GM06990 (cell line): ENCODE data around the gene SLC5A1.

ENCODE experiments used
- DNase-seq: peaks from one replicate; pipeline ENCODE4 v3.0.0-alpha.2; 2011; ENCODE audit not compliant: insufficient read length; ENCODE audit errors: extremely low read depth
- H3K27me3 ChIP-seq: replicated peaks from 2 replicates; pipeline ENCODE4 v1.6.0; 2011; ENCODE audit warnings: low read length; ENCODE audit not compliant: control insufficient read depth, insufficient read depth
- H3K36me3 ChIP-seq: 2 replicates; pipeline ENCODE4 v1.5.1; 2011; ENCODE audit warnings: low read length; ENCODE audit not compliant: control insufficient read depth, insufficient read depth
- H3K4me3 ChIP-seq: replicated peaks from 2 replicates; pipeline ENCODE4 v1.5.1; 2011; ENCODE audit warnings: low read depth, mild to moderate bottlenecking, control low read depth, low read length
- TF ChIP-seq, protein P1 (sequence below): IDR thresholded peaks from 2 replicates; pipeline ENCODE4 v1.5.1; 2011; ENCODE audit warnings: low read length, control low read depth, mild to moderate bottlenecking, inconsistent platforms; ENCODE audit not compliant: insufficient read depth, poor library complexity, severe bottlenecking

SLC5A1 gene

DNA sequence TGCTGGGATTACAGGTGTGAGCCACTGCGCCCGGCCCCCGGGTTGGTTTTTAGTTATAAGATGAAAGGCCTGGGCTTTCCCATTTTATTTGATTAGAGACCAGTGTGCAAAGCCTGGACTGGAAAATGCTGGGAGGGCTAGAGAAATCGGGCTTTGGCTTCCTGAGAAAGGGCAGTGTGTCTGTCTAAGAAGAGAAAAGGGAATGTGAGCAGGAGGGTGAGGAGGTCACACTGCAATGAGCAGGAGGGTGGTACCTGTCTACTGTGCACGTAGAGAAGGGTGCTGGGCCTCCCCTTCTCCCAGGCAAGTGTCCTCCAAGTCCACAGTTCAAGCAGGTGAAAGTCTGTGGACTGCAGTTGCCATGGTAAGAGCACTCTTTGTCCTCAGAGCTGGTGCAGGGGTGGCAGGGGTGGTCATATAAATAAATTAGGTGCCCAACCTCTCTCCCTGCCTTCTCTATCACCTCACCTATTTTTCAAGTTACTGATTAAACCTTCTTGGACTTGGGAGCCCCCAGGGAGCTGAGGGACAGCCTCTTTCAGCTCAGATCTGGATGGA, 30.8 kb downstream of the SLC5A1 start:
- H3K4me3 ChIP-seq = no peak overlapping the region
- no peaks in the 10 kb centered on the region for H3K36me3 ChIP-seq
- TF ChIP-seq, protein P1, sequence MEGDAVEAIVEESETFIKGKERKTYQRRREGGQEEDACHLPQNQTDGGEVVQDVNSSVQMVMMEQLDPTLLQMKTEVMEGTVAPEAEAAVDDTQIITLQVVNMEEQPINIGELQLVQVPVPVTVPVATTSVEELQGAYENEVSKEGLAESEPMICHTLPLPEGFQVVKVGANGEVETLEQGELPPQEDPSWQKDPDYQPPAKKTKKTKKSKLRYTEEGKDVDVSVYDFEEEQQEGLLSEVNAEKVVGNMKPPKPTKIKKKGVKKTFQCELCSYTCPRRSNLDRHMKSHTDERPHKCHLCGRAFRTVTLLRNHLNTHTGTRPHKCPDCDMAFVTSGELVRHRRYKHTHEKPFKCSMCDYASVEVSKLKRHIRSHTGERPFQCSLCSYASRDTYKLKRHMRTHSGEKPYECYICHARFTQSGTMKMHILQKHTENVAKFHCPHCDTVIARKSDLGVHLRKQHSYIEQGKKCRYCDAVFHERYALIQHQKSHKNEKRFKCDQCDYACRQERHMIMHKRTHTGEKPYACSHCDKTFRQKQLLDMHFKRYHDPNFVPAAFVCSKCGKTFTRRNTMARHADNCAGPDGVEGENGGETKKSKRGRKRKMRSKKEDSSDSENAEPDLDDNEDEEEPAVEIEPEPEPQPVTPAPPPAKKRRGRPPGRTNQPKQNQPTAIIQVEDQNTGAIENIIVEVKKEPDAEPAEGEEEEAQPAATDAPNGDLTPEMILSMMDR = no peak
- DNase-seq = no peak
- H3K27me3 ChIP-seq = no peaks in the 10 kb centered on the region

DNA sequence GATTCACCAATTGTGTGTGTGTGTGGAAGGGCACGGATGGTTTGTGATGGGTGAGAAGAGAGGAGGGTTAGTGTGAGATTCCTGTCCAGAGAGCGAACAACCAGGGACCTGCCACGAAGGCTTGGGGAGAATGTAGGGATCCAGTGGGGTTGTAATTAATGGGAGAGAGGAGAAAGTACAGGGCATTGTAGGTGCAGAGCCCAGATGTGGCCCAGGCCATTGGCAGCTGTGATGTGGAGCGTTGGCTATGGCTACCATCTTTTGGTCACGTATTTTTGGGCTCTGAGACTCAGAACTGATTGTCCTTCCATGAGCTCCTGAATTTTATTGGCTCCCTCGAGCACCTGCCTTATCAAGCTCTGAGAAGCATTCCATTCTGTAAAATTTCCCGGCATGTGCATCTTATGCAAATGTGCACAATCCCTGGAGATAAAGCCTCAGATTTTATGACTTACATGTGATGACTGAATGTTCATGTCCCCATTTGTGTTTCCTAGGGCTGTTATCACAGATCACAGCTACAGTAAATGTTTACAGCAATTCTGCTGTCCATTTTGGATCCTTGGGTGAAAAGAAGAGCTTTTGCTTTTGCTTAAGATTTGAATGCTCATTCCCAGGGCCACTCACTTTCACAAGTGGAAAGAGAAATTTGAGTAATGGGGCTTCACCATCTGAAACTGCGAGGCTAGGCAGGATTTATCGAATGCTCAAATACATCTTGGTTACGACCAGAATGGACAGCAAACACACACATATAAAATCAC, 33.1 kb downstream of the SLC5A1 start:
- DNase-seq = no peak
- no peaks in the 10 kb centered on the region for H3K36me3 ChIP-seq
- TF ChIP-seq, protein P1 = no peak
- no peak overlapping the region for H3K4me3 ChIP-seq
- no peaks in the 10 kb centered on the region for H3K27me3 ChIP-seq

DNA sequence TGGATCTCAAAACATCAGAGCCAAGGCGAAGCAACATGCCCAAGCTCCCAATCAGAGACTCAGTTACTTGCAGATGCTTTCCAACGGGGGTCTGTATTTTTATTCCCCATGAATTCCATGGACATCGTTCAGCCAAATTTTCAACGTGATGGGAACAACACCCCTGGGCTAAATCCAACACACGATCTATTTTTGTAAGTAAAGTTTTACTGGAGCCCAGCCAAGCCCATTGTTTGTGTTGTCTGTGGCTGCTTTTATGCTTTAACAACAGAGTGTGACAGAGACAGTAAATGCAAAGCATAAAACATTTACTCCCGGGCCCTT, 33.7 kb downstream of the SLC5A1 start:
- no peaks in the 10 kb centered on the region for H3K36me3 ChIP-seq
- H3K4me3 ChIP-seq = no peak overlapping the region
- TF ChIP-seq, protein P1 = no peak
- no peak for DNase-seq
- no peaks in the 10 kb centered on the region; the same call in 1 of the 2 replicates for H3K27me3 ChIP-seq

DNA sequence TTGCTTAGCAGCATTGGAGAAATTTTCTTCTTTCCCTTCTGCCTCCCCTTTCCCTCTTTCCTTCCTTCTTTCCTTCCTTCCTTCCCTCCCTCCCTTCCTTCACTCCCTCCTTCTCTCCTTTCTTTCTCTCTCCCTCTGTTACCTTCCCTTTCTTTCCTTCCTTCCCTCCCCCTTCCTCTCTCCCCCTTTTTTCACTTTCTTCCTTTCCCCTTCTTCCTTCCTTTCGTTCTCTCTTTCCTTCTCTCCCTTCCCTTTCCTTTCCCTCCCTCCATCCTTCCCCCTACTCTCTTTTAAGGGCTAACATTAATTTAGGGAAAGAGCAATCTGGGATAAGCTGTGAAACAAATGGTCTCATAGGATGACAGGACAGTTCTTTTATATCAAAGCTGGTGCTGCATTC, 34.1 kb downstream of the SLC5A1 start:
- TF ChIP-seq, protein P1 = no peak
- no peaks in the 10 kb centered on the region; the same call in 1 of the 2 replicates for H3K27me3 ChIP-seq
- H3K36me3 ChIP-seq = no peaks in the 10 kb centered on the region
- DNase-seq = no peak
- H3K4me3 ChIP-seq = no peak overlapping the region

DNA sequence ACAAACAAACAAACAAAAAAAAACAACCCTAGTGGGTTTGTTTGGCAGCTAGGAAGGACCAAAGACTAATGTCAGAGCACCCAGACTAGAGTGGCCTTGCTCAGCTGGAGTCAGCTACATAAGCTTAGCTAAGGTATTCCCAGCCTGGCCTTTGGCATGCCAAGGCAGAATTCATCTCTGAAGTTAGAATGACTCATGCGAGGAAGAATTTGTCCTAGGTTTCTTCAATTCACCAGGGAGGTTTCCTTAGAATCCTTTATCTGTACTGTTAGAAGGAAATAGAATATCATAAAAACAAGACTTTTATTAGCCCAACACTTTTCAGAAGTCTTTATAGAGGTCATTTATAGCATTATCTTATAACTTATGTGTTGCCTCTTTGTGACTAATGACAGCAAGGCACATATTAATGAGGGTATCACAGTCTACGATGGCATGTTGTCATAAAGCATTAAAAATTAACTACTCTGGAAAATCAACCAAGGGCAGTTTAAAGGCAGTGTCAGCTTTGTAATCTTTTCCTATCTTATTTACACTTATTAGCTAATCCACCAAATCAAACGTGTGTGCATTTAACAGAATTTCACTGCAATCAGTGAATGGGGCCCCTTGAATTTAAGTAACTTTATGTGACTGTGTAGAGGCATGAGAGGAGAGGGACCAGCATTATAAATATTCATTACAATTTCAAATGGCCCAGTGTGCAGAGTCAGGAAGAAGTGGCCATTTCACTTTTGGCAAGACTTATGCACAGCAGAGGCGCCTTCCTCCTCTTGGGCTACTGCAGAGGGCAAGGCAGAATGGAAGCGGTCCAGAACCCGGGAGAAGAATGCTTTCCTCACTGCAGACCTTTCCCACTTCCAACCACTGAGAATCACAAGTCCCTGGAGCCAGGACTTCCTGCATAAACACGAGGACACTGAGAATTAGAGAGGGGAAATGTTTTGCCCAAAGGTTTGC, 36.3 kb downstream of the SLC5A1 start:
- H3K36me3 ChIP-seq = no peaks in the 10 kb centered on the region
- TF ChIP-seq, protein P1 = no peak
- H3K4me3 ChIP-seq = no peak overlapping the region
- no peak for DNase-seq
- no peaks in the 10 kb centered on the region; the same call in 1 of the 2 replicates for H3K27me3 ChIP-seq
